ENCODE measurements around the gene DRC7. TPM values are rescaled to one million over a fixed set of nuclear protein-coding genes. Genes with fewer than 3 reads are reported as not detected.

Gene DRC7
- total and polyA plus RNA-seq, 2 donors, result 0.32 to 0.33 TPM

DNA sequence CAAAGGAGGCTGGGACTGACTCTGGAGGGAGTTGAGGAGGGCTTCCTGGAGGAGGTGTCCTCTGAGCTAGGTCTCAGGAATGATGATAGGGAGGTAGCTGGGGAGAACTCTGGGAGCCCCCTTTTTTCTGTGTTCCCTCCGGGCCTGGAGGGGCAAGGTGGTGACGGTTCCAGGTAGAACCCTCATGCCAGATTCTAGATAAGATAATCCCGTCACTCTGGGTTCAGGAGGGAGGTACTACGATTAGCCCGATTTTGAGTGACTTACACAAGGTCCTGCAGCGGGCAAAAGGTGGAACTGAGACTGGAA is 45.2 kb upstream of the DRC7 start:
- H3K36me3 ChIP-seq (ENCODE audit: control insufficient read depth in 2 of 2, insufficient read depth in 2 of 2, low read length in 1 of 2), result peaks cover 12 to 22% of the 10 kb centered on the region in 2 donors
- no peaks in the 10 kb centered on the region for H3K27me3 ChIP-seq (ENCODE audit: control insufficient read depth in 2 of 2, insufficient read depth in 1 of 2, low read length in 1 of 2)
- DNase-seq (ENCODE audit: low read depth in 6 of 9, low spot score in 9 of 9), result no peak
- H3K27ac ChIP-seq (ENCODE audit: low read depth in 1 of 2, low read length in 1 of 2), result no peak overlapping the region
- H3K9me3 ChIP-seq (ENCODE audit: control insufficient read depth in 2 of 2, insufficient read depth in 1 of 2, low read length in 1 of 2), result peaks cover 0 to 7% of the 10 kb centered on the region in 2 donors
- H3K4me3 ChIP-seq (ENCODE audit: low read length in 2 of 2), result no peak overlapping the region
- peaks cover 26 to 62% of the 10 kb centered on the region in 2 donors for H3K4me1 ChIP-seq (ENCODE audit: control insufficient read depth in 2 of 2, insufficient read depth in 2 of 2, low read length in 2 of 2)
- WGBS, result 94% methylated on average over 6 of the region's 6 CpGs

- peaks cover 12 to 22% of the 10 kb centered on the region in 2 donors for H3K36me3 ChIP-seq (ENCODE audit: control insufficient read depth in 2 of 2, insufficient read depth in 2 of 2, low read length in 1 of 2)
- WGBS, result 97% methylated on average over 7 of the region's 7 CpGs
- H3K27me3 ChIP-seq (ENCODE audit: control insufficient read depth in 2 of 2, insufficient read depth in 1 of 2, low read length in 1 of 2), result no peaks in the 10 kb centered on the region
- peaks cover 23 to 58% of the 10 kb centered on the region in 2 donors for H3K4me1 ChIP-seq (ENCODE audit: control insufficient read depth in 2 of 2, insufficient read depth in 2 of 2, low read length in 2 of 2)
- no peak overlapping the region for H3K27ac ChIP-seq (ENCODE audit: low read depth in 1 of 2, low read length in 1 of 2)
- peaks cover 0 to 7% of the 10 kb centered on the region in 2 donors for H3K9me3 ChIP-seq (ENCODE audit: control insufficient read depth in 2 of 2, insufficient read depth in 1 of 2, low read length in 1 of 2)
- H3K4me3 ChIP-seq (ENCODE audit: low read length in 2 of 2), result no peak overlapping the region
- DNase-seq (ENCODE audit: low read depth in 6 of 9, low spot score in 9 of 9), result no peak
These were observed 44.8 kb upstream of the DRC7 start for GRCh38 chr16:57649846-57650245.

DNA sequence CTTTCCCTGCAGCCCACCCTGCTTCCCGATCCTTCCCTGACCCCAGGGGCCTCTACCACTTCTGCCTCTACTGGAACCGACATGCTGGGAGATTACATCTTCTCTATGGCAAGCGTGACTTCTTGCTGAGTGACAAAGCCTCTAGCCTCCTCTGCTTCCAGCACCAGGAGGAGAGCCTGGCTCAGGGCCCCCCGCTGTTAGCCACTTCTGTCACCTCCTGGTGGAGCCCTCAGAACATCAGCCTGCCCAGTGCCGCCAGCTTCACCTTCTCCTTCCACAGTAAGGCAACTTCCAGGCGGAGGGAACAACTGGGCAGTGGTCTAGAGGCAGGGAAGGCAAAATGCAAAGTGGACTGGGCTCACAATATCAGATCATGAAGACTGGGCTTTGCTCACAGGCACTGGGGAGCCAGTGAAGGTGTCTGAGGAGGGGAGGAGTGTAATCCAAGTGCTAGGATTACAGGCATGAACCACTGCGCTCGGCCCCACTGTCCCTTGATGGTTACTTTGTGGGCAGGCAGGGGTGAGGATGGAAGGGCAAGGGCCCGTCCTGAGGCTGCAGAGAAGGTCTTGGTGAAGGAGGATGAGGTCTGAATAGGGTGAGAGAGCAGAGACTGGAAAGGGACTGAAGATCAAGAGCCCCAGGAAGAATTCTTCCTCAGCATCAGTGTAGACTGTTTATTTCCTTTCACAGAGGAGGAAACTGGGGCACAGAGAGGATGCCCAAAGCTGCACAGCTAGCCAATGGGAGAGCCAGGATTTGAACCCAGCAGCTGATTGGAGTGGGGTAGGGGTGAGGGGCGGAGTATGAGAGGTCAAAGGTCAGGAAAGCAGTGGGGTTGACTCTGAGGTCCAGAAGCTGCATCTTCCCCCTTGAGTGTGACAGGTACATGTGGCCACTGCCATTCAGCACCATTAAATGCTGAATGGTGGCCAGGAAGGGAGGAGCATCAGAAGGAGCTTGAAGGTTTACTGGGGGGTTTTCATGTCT is 43.0 kb upstream of the DRC7 start:
- no peak overlapping the region for H3K4me3 ChIP-seq (ENCODE audit: low read length in 2 of 2)
- peaks cover 24 to 31% of the 10 kb centered on the region in 2 donors for H3K36me3 ChIP-seq (ENCODE audit: control insufficient read depth in 2 of 2, insufficient read depth in 2 of 2, low read length in 1 of 2)
- DNase-seq (ENCODE audit: low read depth in 6 of 9, low spot score in 9 of 9), result peak in 1 of 9 donors; percentile 49
- H3K27me3 ChIP-seq (ENCODE audit: control insufficient read depth in 2 of 2, insufficient read depth in 1 of 2, low read length in 1 of 2), result no peaks in the 10 kb centered on the region
- H3K9me3 ChIP-seq (ENCODE audit: control insufficient read depth in 2 of 2, insufficient read depth in 1 of 2, low read length in 1 of 2), result peaks cover 0 to 7% of the 10 kb centered on the region in 2 donors
- peak overlapping the region in 1 of 2 donors; percentile 63 for H3K27ac ChIP-seq (ENCODE audit: low read depth in 1 of 2, low read length in 1 of 2)
- WGBS, result 96% methylated on average over 10 of the region's 10 CpGs
- H3K4me1 ChIP-seq (ENCODE audit: control insufficient read depth in 2 of 2, insufficient read depth in 2 of 2, low read length in 2 of 2), result peaks cover 14 to 40% of the 10 kb centered on the region in 2 donors

GRCh38 chr16:57652695-57653471 is 41.7 kb upstream of the DRC7 start:
- H3K27ac ChIP-seq (ENCODE audit: low read depth in 1 of 2, low read length in 1 of 2), result no peak overlapping the region
- 96% methylated on average over 23 of the region's 23 CpGs for WGBS
- DNase-seq (ENCODE audit: low read depth in 6 of 9, low spot score in 9 of 9), result no peak
- H3K4me1 ChIP-seq (ENCODE audit: control insufficient read depth in 2 of 2, insufficient read depth in 2 of 2, low read length in 2 of 2), result peaks cover 4 to 27% of the 10 kb centered on the region in 2 donors
- H3K36me3 ChIP-seq (ENCODE audit: control insufficient read depth in 2 of 2, insufficient read depth in 2 of 2, low read length in 1 of 2), result peaks cover 24 to 33% of the 10 kb centered on the region in 2 donors
- peaks cover 0 to 7% of the 10 kb centered on the region in 2 donors for H3K9me3 ChIP-seq (ENCODE audit: control insufficient read depth in 2 of 2, insufficient read depth in 1 of 2, low read length in 1 of 2)
- no peak overlapping the region for H3K4me3 ChIP-seq (ENCODE audit: low read length in 2 of 2)
- no peaks in the 10 kb centered on the region for H3K27me3 ChIP-seq (ENCODE audit: control insufficient read depth in 2 of 2, insufficient read depth in 1 of 2, low read length in 1 of 2)

DNA sequence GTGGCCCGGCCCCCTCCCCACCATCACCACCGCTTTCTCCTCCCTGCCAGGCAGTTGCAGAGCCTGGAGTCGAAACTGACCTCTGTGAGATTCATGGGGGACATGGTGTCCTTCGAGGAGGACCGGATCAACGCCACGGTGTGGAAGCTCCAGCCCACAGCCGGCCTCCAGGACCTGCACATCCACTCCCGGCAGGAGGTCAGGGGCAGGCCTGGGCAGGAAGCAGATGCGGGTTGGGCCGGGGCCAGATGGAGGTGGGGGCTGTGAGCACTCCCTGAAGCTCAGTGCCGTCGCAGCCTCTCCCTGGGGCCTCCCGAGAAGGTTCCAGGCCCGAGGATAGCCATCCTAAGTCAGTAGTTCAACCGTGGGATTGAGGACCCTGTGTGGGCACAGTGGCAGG is 40.7 kb upstream of the DRC7 start:
- 54% methylated on average over 16 of the region's 16 CpGs for WGBS
- Histone ChIP-seq H3K4me3 (ENCODE audit: low read length in 2 of 2) (no peak overlapping the region), H3K4me1 (ENCODE audit: control insufficient read depth in 2 of 2, insufficient read depth in 2 of 2, low read length in 2 of 2) (peaks cover 0 to 17% of the 10 kb centered on the region in 2 donors), H3K9me3 (ENCODE audit: control insufficient read depth in 2 of 2, insufficient read depth in 1 of 2, low read length in 1 of 2) (peaks cover 0 to 7% of the 10 kb centered on the region in 2 donors), H3K36me3 (ENCODE audit: control insufficient read depth in 2 of 2, insufficient read depth in 2 of 2, low read length in 1 of 2) (peaks cover 29 to 32% of the 10 kb centered on the region in 2 donors), H3K27me3 (ENCODE audit: control insufficient read depth in 2 of 2, insufficient read depth in 1 of 2, low read length in 1 of 2) (no peaks in the 10 kb centered on the region), H3K27ac (ENCODE audit: low read depth in 1 of 2, low read length in 1 of 2) (no peak overlapping the region)
- no peak for DNase-seq (ENCODE audit: low read depth in 6 of 9, low spot score in 9 of 9)

- no peaks in the 10 kb centered on the region for H3K27me3 ChIP-seq (ENCODE audit: control insufficient read depth in 2 of 2, insufficient read depth in 1 of 2, low read length in 1 of 2)
- peaks cover 0 to 11% of the 10 kb centered on the region in 2 donors for H3K4me1 ChIP-seq (ENCODE audit: control insufficient read depth in 2 of 2, insufficient read depth in 2 of 2, low read length in 2 of 2)
- no peak overlapping the region for H3K4me3 ChIP-seq (ENCODE audit: low read length in 2 of 2)
- H3K9me3 ChIP-seq (ENCODE audit: control insufficient read depth in 2 of 2, insufficient read depth in 1 of 2, low read length in 1 of 2), result peaks cover 0 to 3% of the 10 kb centered on the region in 2 donors
- no peak for DNase-seq (ENCODE audit: low read depth in 6 of 9, low spot score in 9 of 9)
- no peak overlapping the region for H3K27ac ChIP-seq (ENCODE audit: low read depth in 1 of 2, low read length in 1 of 2)
- H3K36me3 ChIP-seq (ENCODE audit: control insufficient read depth in 2 of 2, insufficient read depth in 2 of 2, low read length in 1 of 2), result peaks cover 28 to 46% of the 10 kb centered on the region in 2 donors
- 95% methylated on average over 11 of the region's 11 CpGs for WGBS
These were observed 38.2 kb upstream of the DRC7 start for GRCh38 chr16:57656342-57656955.

DNA sequence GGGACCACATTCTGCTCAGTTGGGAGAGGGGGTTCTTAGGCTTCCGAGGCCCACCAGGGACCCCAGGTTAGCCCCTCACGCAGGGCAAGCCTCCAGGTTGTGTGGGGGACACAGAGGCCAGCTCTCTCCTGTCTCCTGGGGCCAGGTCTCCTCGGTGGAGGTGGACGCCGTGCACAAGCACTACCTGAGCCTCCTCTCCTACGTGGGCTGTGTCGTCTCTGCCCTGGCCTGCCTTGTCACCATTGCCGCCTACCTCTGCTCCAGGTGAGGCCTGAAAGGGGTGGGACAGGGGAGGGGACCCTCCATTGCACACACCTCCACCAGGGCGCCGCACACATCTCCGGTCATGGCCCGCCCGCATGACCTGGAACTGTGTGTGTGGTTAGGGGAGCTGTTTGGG is 37.4 kb upstream of the DRC7 start:
- H3K4me1 ChIP-seq (ENCODE audit: control insufficient read depth in 2 of 2, insufficient read depth in 2 of 2, low read length in 2 of 2), result peaks cover 0 to 4% of the 10 kb centered on the region in 2 donors
- no peaks in the 10 kb centered on the region for H3K9me3 ChIP-seq (ENCODE audit: control insufficient read depth in 2 of 2, insufficient read depth in 1 of 2, low read length in 1 of 2)
- H3K27ac ChIP-seq (ENCODE audit: low read depth in 1 of 2, low read length in 1 of 2), result no peak overlapping the region
- WGBS, result 97% methylated on average over 13 of the region's 13 CpGs
- no peak for DNase-seq (ENCODE audit: low read depth in 6 of 9, low spot score in 9 of 9)
- H3K36me3 ChIP-seq (ENCODE audit: control insufficient read depth in 2 of 2, insufficient read depth in 2 of 2, low read length in 1 of 2), result peaks cover 30 to 53% of the 10 kb centered on the region in 2 donors
- no peaks in the 10 kb centered on the region for H3K27me3 ChIP-seq (ENCODE audit: control insufficient read depth in 2 of 2, insufficient read depth in 1 of 2, low read length in 1 of 2)
- H3K4me3 ChIP-seq (ENCODE audit: low read length in 2 of 2), result no peak overlapping the region

DNA sequence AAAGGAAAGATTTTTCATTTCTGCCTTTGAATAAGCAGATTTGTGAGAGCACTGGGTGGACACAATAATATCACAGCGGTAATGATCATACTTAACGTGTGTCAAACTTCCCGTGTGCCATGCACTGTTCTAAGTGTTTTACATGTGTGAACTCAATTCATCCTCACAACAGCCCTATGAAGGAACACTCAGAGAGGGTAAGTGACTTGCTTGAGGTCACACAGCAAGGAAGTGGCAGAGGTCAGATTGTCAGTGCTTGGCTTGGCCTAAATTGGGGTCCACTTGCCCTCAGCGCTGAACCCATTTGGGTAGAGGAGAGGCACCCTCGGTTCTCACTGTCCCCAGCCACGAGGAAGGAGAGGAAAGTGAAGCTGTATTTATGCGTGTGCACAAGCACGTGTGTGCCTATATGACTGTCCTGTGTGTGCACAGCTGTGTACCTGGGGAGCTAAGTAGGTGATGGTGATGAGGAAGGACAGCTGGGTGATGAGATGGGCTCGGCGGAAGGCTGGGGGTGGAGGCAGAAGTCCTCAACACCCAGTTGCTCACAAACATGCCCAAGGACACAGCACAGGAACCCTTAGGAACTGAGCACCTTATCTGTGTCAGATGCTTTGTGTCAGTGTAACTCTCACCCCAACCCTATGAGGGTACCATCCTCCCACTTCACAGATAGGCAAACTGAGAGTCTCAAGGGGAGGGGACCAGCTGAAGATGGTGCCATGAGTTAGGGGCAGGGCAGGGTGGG is 36.3 kb upstream of the DRC7 start:
- no peak for DNase-seq (ENCODE audit: low read depth in 6 of 9, low spot score in 9 of 9)

More for the DNA sequence above, 36.3 kb upstream of the DRC7 start:
- WGBS, result 96% methylated on average over 10 of the region's 10 CpGs
- H3K9me3 ChIP-seq (ENCODE audit: control insufficient read depth in 2 of 2, insufficient read depth in 1 of 2, low read length in 1 of 2), result no peaks in the 10 kb centered on the region
- peaks cover 38 to 59% of the 10 kb centered on the region in 2 donors for H3K36me3 ChIP-seq (ENCODE audit: control insufficient read depth in 2 of 2, insufficient read depth in 2 of 2, low read length in 1 of 2)
- H3K4me3 ChIP-seq (ENCODE audit: low read length in 2 of 2), result no peak overlapping the region
- no peak overlapping the region for H3K27ac ChIP-seq (ENCODE audit: low read depth in 1 of 2, low read length in 1 of 2)
- H3K4me1 ChIP-seq (ENCODE audit: control insufficient read depth in 2 of 2, insufficient read depth in 2 of 2, low read length in 2 of 2), result peaks cover 0 to 3% of the 10 kb centered on the region in 2 donors
- H3K27me3 ChIP-seq (ENCODE audit: control insufficient read depth in 2 of 2, insufficient read depth in 1 of 2, low read length in 1 of 2), result no peaks in the 10 kb centered on the region
